Panc1 (cell line): Measurements from ENCODE around the gene TBC1D10B.

Source experiments
- CTCF ChIP-seq: fragments of 450-650 bp; IDR thresholded peaks from 2 replicates; pipeline ENCODE4 v1.5.1; 2017; ENCODE audit warnings: mild to moderate bottlenecking
- TCF7L2 ChIP-seq: IDR thresholded peaks from 2 replicates; pipeline ENCODE4 v1.6.1; 2011; ENCODE audit warnings: mild to moderate bottlenecking, low read depth, low read length, inconsistent platforms

- no peak for TF ChIP-seq TCF7L2
- no peak for TF ChIP-seq CTCF
Measured at GRCh38 chr16:30371248-30371816, 1.0 kb upstream of the TBC1D10B start.
